Measurements from ENCODE around the gene KRTAP10-2. TPM values are rescaled to one million over a fixed set of nuclear protein-coding genes. Genes with fewer than 3 reads are reported as not detected.

Gene KRTAP10-2
- total and polyA plus RNA-seq, 9 of the 15 experiments (the other 6 are each of a cell fraction or from before 2014, with no cell fraction given), result not detected

DNA sequence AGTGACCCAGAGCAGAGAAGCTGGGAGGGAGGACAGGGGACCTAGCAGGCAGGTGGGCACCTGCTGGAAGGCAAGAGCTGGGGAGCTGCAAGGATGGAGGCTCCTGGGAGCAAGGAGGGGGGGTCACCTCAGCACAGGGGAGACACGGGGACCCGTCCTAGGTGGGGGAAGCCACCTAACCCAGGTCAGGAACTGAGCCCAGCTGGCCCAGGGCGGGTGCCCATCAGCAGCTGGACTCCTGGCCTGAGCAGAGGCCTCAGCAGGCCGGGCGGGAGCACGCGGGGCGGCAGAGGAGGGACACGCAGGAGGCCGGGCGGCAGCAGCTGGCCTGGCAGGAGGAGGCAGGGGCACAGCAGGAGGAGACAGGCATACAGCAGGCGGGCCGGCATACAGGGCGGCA lies 12.3 kb downstream of the KRTAP10-2 start:
- ATAC-seq (no peak), DNase-seq (ENCODE audit: extremely low read depth in 1 of 4, low spot score in 3 of 4) (no peak), FAIRE-seq (no peak)
- H3K27me3 ChIP-seq (ENCODE audit: control insufficient read depth in 2 of 2, insufficient read depth in 2 of 2, low read length in 2 of 2), result peaks cover 5 to 31% of the 10 kb centered on the region in 2 experiments; a peak in 4 of 5 replicates
- no peaks in the 10 kb centered on the region for H4K20me1 ChIP-seq (replicated peaks; ENCODE audit: control insufficient read depth, insufficient read depth, low read length)
- BruUV-seq (replicated peaks), result no TSS peak
- no peaks in the 10 kb centered on the region for H3K79me2 ChIP-seq (ENCODE audit: control insufficient read depth, insufficient read depth, low read length)
- no peak overlapping the region for H2AFZ ChIP-seq (ENCODE audit: low read depth, low read length)
- ChIA-PET CTCF (ENCODE audit: low intra/inter-chr PET ratio) (no interaction called here), POLR2A (interaction anchor here (0.6 kb wide), 1 partner anchor 263 kb away, joined by 4 read pairs; no protein-coding TSS in a partner anchor)
- H3K4me2 ChIP-seq (ENCODE audit: insufficient read depth, low read length), result no peak overlapping the region
- H3K9me1 ChIP-seq (ENCODE audit: control insufficient read depth, insufficient read depth, low read length), result no peaks in the 10 kb centered on the region
- 2% methylated on average over 14 of the region's 14 CpGs for WGBS (ENCODE audit: insufficient coverage, low coverage, missing lambda C conversion rate)
- H3K27ac ChIP-seq (ENCODE audit: extremely low read depth, low read depth, low read length), result no peak overlapping the region
- no peak overlapping the region for H3K9ac ChIP-seq (ENCODE audit: insufficient read depth in 1 of 2, low read depth in 2 of 2, low read length in 2 of 2)
- no peak overlapping the region for H3K4me3 ChIP-seq
- intact Hi-C loops (cut with micrococcal nuclease) (no loop called here), in situ Hi-C loops (cut with MboI) (no loop called here)
- H3K9me3 ChIP-seq (replicated peaks; ENCODE audit: control insufficient read depth, insufficient read depth, low read depth, low read length), result no peaks in the 10 kb centered on the region; the same call in 1 of the 2 replicates
- TF ChIP-seq CREM (IDR thresholded peaks at IDR 0.05; ENCODE audit: low read depth) (no peak), MBD2 (IDR thresholded peaks at IDR 0.05; ENCODE audit: borderline replicate concordance, low read depth) (no peak), TFE3 (CRISPR knock-in tag; IDR thresholded peaks at IDR 0.05) (no peak)
- TF ChIP-seq, protein P1, sequence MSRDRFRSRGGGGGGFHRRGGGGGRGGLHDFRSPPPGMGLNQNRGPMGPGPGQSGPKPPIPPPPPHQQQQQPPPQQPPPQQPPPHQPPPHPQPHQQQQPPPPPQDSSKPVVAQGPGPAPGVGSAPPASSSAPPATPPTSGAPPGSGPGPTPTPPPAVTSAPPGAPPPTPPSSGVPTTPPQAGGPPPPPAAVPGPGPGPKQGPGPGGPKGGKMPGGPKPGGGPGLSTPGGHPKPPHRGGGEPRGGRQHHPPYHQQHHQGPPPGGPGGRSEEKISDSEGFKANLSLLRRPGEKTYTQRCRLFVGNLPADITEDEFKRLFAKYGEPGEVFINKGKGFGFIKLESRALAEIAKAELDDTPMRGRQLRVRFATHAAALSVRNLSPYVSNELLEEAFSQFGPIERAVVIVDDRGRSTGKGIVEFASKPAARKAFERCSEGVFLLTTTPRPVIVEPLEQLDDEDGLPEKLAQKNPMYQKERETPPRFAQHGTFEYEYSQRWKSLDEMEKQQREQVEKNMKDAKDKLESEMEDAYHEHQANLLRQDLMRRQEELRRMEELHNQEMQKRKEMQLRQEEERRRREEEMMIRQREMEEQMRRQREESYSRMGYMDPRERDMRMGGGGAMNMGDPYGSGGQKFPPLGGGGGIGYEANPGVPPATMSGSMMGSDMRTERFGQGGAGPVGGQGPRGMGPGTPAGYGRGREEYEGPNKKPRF (IDR thresholded peaks at IDR 0.05; ENCODE audit: low read depth, low read length), result no peak
- H3K36me3 ChIP-seq (ENCODE audit: control insufficient read depth, insufficient read depth, low read length), result no peaks in the 10 kb centered on the region
- H3K4me1 ChIP-seq (replicated peaks in 1 of 2; ENCODE audit: control insufficient read depth in 2 of 2, insufficient read depth in 2 of 2, low read length in 2 of 2), result peaks cover 0 to 5% of the 10 kb centered on the region in 2 experiments; a peak in 2 of 5 replicates

Measured in K562 (cell line).